ENCODE results near the gene NELFB. TPM values are rescaled to one million over a fixed set of nuclear protein-coding genes. Genes with fewer than 3 reads are reported as not detected.

NELFB gene
- polyA plus RNA-seq, 1 donor (not counting 4 experiments of a cell fraction or from before 2014, with no cell fraction given): 25.1 TPM

- FAIRE-seq: no peak
- H3K27me3 ChIP-seq (ENCODE audit: control insufficient read depth, extremely low read depth, insufficient read depth, low read length): peaks cover 15% of the 10 kb centered on the region
- no peak for DNase-seq (ENCODE audit: low read depth, low spot score)
- TF ChIP-seq CTCF (optimal IDR thresholded peaks at IDR 0.05 in 1 of 3, IDR thresholded peaks at IDR 0.05 in 1 of 3, conservative IDR thresholded peaks at IDR 0.05 in 1 of 3; ENCODE audit: extremely low read depth in 1 of 3, insufficient read depth in 2 of 3, low read length in 3 of 3) (no peak), EZH2 (IDR thresholded peaks at IDR 0.05; ENCODE audit: low read length) (no peak)
- H2AFZ ChIP-seq (ENCODE audit: control insufficient read depth, low read length): no peak overlapping the region
- no peak overlapping the region for H3K27ac ChIP-seq (ENCODE audit: control insufficient read depth, insufficient read depth, low read length)
- no peaks in the 10 kb centered on the region for H4K20me1 ChIP-seq (ENCODE audit: control insufficient read depth, extremely low read depth, insufficient read depth, low read length)
- no peaks in the 10 kb centered on the region for H3K79me2 ChIP-seq (ENCODE audit: control insufficient read depth, insufficient read depth, low read length)
- no peaks in the 10 kb centered on the region for H3K9me1 ChIP-seq (ENCODE audit: control insufficient read depth, extremely low read depth, insufficient read depth, low read length)
- no peak overlapping the region for H3K4me2 ChIP-seq (ENCODE audit: control insufficient read depth, extremely low read depth, insufficient read depth, low read depth, low read length)
- dilution Hi-C loops (cut with MboI; ENCODE audit: extremely low pct_ligation_motif_present, low sequenced_read_pairs): no loop called here
- H3K36me3 ChIP-seq (ENCODE audit: control insufficient read depth in 2 of 2, extremely low read depth in 1 of 2, insufficient read depth in 2 of 2, low read length in 2 of 2): no peaks in the 10 kb centered on the region
- no peaks in the 10 kb centered on the region for H3K9me3 ChIP-seq (ENCODE audit: control insufficient read depth, low read depth, low read length)
- no peak overlapping the region for H3K9ac ChIP-seq (ENCODE audit: control insufficient read depth, extremely low read depth, insufficient read depth, low read length)
- no peak overlapping the region for H3K4me3 ChIP-seq (ENCODE audit: control insufficient read depth in 2 of 3, extremely low read depth in 1 of 3, insufficient read depth in 2 of 3, low read depth in 1 of 3, low read length in 3 of 3)
- H3K4me1 ChIP-seq (ENCODE audit: control insufficient read depth, extremely low read depth, insufficient read depth, low read length): peaks cover 23% of the 10 kb centered on the region
These were observed 25.0 kb upstream of the NELFB start for GRCh38 chr9:137229903-137230704.

- Histone ChIP-seq H3K9me1 (ENCODE audit: control insufficient read depth, extremely low read depth, insufficient read depth, low read length) (no peaks in the 10 kb centered on the region), H3K9ac (ENCODE audit: control insufficient read depth, extremely low read depth, insufficient read depth, low read length) (no peak within 1 kb of the TSS), H3K36me3 (ENCODE audit: control insufficient read depth in 2 of 2, extremely low read depth in 1 of 2, insufficient read depth in 2 of 2, low read length in 2 of 2) (no peaks in the 10 kb centered on the region), H3K79me2 (ENCODE audit: control insufficient read depth, insufficient read depth, low read length) (no peaks in the 10 kb centered on the region), H3K27ac (ENCODE audit: control insufficient read depth, insufficient read depth, low read length) (no peak within 1 kb of the TSS), H3K4me2 (ENCODE audit: control insufficient read depth, extremely low read depth, insufficient read depth, low read depth, low read length) (no peak within 1 kb of the TSS), H2AFZ (ENCODE audit: control insufficient read depth, low read length) (no peak within 1 kb of the TSS), H3K4me3 (ENCODE audit: control insufficient read depth in 2 of 3, extremely low read depth in 1 of 3, insufficient read depth in 2 of 3, low read depth in 1 of 3, low read length in 3 of 3) (no peak within 1 kb of the TSS), H3K4me1 (ENCODE audit: control insufficient read depth, extremely low read depth, insufficient read depth, low read length) (peaks cover 18% of the 10 kb centered on the region), H3K9me3 (ENCODE audit: control insufficient read depth, low read depth, low read length) (no peaks in the 10 kb centered on the region), H3K27me3 (ENCODE audit: control insufficient read depth, extremely low read depth, insufficient read depth, low read length) (peaks cover 15% of the 10 kb centered on the region), H4K20me1 (ENCODE audit: control insufficient read depth, extremely low read depth, insufficient read depth, low read length) (no peaks in the 10 kb centered on the region)
- no peak for TF ChIP-seq CTCF (optimal IDR thresholded peaks at IDR 0.05 in 1 of 3, IDR thresholded peaks at IDR 0.05 in 1 of 3, conservative IDR thresholded peaks at IDR 0.05 in 1 of 3; ENCODE audit: extremely low read depth in 1 of 3, insufficient read depth in 2 of 3, low read length in 3 of 3)
- no peak for TF ChIP-seq EZH2 (IDR thresholded peaks at IDR 0.05; ENCODE audit: low read length)
- dilution Hi-C loops (cut with MboI; ENCODE audit: extremely low pct_ligation_motif_present, low sequenced_read_pairs): no loop called here
- no peak for DNase-seq (ENCODE audit: low read depth, low spot score)
- FAIRE-seq: no peak
These were observed 24.3 kb upstream of the NELFB start, which contains the start of gene SLC34A3 for GRCh38 chr9:137230705-137231371. Gene SLC34A3, plus strand, starts transcription at chr9:137230901. Its CDS starts 802 bp downstream, at chr9:137231703.
